HEK293T (cell line): ENCODE data around the gene CCDC51.
A peak's percentile ranks its signal among the peaks of the same experiment; 100 is the strongest.
"Not testable (repeated sequence)": the region's sequence is repeated elsewhere in the genome, so short reads cannot be mapped to it uniquely, and the experiment has no call there.

Source experiments
- CTCF ChIA-PET: fragments of 350-600 bp; formaldehyde crosslinking; extraction: SDS; loops from one replicate; lab custom pipeline; 2021; ENCODE audit warnings: antibody characterized with exemption, inconsistent platforms; lab: Yijun Ruan, JAX
- POLR2A ChIA-PET: fragments of 350-600 bp; formaldehyde crosslinking; extraction: SDS; loops from one replicate; lab custom pipeline; 2020; ENCODE audit warnings: antibody characterized with exemption, inconsistent platforms; lab: Yijun Ruan, JAX
- DNase-seq: peaks from one replicate; pipeline ENCODE4 v3.0.0; 2012; ENCODE audit warnings: mixed read lengths; ENCODE audit errors: extremely low spot score
- ARNT ChIP-seq: fragments of 450-650 bp; IDR thresholded peaks from 2 replicates; pipeline ENCODE4 v1.6.1; 2017; ENCODE audit warnings: mild to moderate bottlenecking
- BHLHE40 ChIP-seq: fragments of 450-650 bp; IDR thresholded peaks from 2 replicates; pipeline ENCODE4 v1.6.1; 2016; ENCODE audit warnings: mild to moderate bottlenecking, moderate library complexity, borderline replicate concordance
- CTBP1 ChIP-seq: fragments of 450-650 bp; IDR thresholded peaks from 2 replicates; pipeline ENCODE4 v1.6.1; 2016; ENCODE audit warnings: borderline replicate concordance
- ELF4 ChIP-seq: fragments of 450-650 bp; IDR thresholded peaks from 2 replicates; pipeline ENCODE4 v1.6.1; 2017; ENCODE audit warnings: antibody characterized with exemption
- FOXA1 ChIP-seq: fragments of 450-650 bp; IDR thresholded peaks from 2 replicates; pipeline ENCODE4 v1.6.1; 2016; ENCODE audit warnings: mild to moderate bottlenecking
- FOXK2 ChIP-seq: fragments of 450-650 bp; IDR thresholded peaks from 2 replicates; pipeline ENCODE4 v1.6.1; 2016; ENCODE audit warnings: mild to moderate bottlenecking
- FOXM1 ChIP-seq: fragments of 450-650 bp; IDR thresholded peaks from 2 replicates; pipeline ENCODE4 v1.6.1; 2017; ENCODE audit warnings: mild to moderate bottlenecking, borderline replicate concordance
- HDGF ChIP-seq: fragments of 450-650 bp; IDR thresholded peaks from 2 replicates; pipeline ENCODE4 v1.6.1; 2017; ENCODE audit warnings: antibody characterized with exemption, borderline replicate concordance
- L3MBTL2 ChIP-seq: fragments of 450-650 bp; conservative IDR thresholded peaks from 2 replicates; pipeline ENCODE4 v1.6.1; 2016; ENCODE audit warnings: mild to moderate bottlenecking
- LEF1 ChIP-seq: fragments of 450-650 bp; IDR thresholded peaks from 2 replicates; pipeline ENCODE4 v1.6.1; 2017; ENCODE audit warnings: mild to moderate bottlenecking, borderline replicate concordance
- NFRKB ChIP-seq: fragments of 450-650 bp; IDR thresholded peaks from 2 replicates; pipeline ENCODE4 v1.6.1; 2016; ENCODE audit warnings: mild to moderate bottlenecking, moderate library complexity
- SP1 ChIP-seq: fragments of 450-650 bp; IDR thresholded peaks from 2 replicates; pipeline ENCODE4 v1.6.1; 2017
- SUZ12 ChIP-seq: fragments of 450-650 bp; IDR thresholded peaks from 2 replicates; pipeline ENCODE4 v1.6.1; 2016; ENCODE audit warnings: mild to moderate bottlenecking
- TARDBP ChIP-seq: fragments of 450-650 bp; IDR thresholded peaks from 2 replicates; pipeline ENCODE4 v1.6.1; 2016
- ZNF384 ChIP-seq: fragments of 450-650 bp; IDR thresholded peaks from 2 replicates; pipeline ENCODE4 v1.6.1; 2016
- TF ChIP-seq, protein P1 (sequence below): fragments of 450-650 bp; IDR thresholded peaks from 2 replicates; pipeline ENCODE4 v1.6.1; 2016

CCDC51 gene, protein sequence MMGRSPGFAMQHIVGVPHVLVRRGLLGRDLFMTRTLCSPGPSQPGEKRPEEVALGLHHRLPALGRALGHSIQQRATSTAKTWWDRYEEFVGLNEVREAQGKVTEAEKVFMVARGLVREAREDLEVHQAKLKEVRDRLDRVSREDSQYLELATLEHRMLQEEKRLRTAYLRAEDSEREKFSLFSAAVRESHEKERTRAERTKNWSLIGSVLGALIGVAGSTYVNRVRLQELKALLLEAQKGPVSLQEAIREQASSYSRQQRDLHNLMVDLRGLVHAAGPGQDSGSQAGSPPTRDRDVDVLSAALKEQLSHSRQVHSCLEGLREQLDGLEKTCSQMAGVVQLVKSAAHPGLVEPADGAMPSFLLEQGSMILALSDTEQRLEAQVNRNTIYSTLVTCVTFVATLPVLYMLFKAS

DNA sequence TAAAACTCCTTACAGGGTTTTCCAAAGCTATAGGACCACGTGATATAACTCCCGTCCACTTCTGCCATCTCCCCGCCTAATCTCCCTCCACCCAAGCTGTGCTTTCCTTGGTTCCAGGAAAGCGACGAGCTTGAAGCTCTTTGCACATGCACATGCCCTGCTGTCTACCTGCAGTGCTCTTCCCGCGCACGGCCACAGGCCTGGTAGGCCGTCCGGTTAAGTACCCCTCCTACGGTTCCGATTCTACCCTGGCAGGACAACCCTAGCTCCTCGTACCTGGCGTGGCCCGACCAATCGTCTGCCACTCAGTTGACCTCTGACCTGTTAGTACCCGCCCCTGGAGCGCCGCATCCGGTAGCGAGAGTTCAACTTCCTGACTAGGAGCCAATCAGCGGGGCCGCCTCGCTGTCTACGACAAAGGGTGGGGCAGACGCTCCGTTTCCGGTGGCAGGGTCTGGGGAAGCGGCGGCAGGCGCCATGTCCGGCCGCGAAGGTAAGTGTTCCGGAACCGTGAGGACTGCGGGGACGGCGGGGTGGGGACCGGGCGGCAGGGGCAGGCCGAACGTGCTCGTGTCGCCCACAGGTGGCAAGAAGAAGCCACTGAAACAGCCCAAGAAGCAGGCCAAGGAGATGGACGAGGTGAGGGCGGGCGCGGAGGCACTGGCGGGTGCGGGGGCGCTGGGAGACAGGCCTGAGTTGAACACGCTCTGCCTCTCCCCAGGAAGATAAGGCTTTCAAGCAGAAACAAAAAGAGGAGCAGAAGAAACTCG is at the start of gene CCDC51, which contains the start of gene TMA7:
Gene CCDC51, minus strand, starts transcription at position 300 of the 770 bp plus-strand sequence. CDS start 4,991 bp downstream, outside the sequence.
Gene TMA7, plus strand, starts transcription at position 438 of the 770 bp plus-strand sequence. Its CDS starts 40 bp downstream, at position 478.
- ChIA-PET POLR2A (interaction anchor here (0.5 to 2.2 kb wide), 35 partner anchors 8 to 615 kb away, joined by 3 to 19 read pairs (median 4); partner anchors contain the start of genes CDC25A, CELSR3, PFKFB4 and PLXNB1), CTCF (interaction anchor here (0.7 to 2.7 kb wide), 6 partner anchors 33 to 187 kb away, joined by 3 to 21 read pairs (median 3); no protein-coding TSS in a partner anchor)
- DNase-seq, result peak; percentile 97
- TF ChIP-seq, protein P1, sequence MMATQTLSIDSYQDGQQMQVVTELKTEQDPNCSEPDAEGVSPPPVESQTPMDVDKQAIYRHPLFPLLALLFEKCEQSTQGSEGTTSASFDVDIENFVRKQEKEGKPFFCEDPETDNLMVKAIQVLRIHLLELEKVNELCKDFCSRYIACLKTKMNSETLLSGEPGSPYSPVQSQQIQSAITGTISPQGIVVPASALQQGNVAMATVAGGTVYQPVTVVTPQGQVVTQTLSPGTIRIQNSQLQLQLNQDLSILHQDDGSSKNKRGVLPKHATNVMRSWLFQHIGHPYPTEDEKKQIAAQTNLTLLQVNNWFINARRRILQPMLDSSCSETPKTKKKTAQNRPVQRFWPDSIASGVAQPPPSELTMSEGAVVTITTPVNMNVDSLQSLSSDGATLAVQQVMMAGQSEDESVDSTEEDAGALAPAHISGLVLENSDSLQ, result peak; percentile 95
- TF ChIP-seq FOXK2 (no peak), SUZ12 (no peak), L3MBTL2 (peak; percentile 98), TARDBP (no peak), BHLHE40 (no peak), LEF1 (no peak), ELF4 (peak; percentile 76)

DNA sequence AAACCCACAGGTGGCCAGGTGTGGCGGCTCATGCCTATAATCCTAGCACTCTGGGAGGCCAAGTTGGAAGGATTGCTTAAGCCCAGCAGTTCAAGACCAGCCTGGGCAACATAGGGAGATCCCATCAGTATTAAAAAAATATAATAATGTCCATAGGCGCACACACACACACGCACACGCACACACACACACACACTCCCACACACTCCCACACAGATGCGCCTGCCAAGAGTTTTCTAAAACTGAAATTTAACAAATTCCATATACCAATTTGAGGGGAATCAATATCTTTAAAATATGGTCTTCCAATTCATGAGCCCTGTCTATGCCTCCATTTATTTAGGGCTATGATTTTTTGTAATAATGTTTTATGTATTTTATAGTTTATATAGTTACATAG is 47.0 kb upstream of the CCDC51 start:
- TF ChIP-seq FOXK2 (no peak), TARDBP (no peak), ARNT (no peak), BHLHE40 (no peak), FOXA1 (no peak), CTBP1 (no peak), LEF1 (no peak), FOXM1 (no peak), HDGF (no peak), NFRKB (no peak), ELF4 (no peak), SP1 (no peak), L3MBTL2 (no peak), SUZ12 (no peak), ZNF384 (no peak)
- TF ChIP-seq, protein P1, result no peak
- POLR2A ChIA-PET, result no interaction called here
- CTCF ChIA-PET, result no interaction called here
- no peak for DNase-seq

DNA sequence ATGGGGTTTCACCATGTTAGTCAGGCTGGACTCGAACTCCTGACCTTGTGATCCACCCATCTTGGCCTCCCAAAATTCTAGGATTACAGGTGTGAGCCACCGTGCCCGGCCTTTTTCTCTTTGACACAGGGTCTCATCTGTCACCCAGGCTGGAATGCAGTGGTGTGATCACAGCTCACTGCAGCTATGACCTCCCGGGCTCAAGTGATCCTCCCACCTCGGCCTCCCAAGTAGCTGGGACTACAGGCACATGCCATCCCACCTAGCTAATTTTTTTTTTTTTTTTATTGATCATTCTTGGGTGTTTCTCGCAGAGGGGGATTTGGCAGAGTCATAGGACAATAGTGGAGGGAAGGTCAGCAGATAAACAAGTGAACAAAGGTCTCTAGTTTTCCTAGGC is 42.9 kb upstream of the CCDC51 start:
- POLR2A ChIA-PET, result interaction anchor here (2.5 kb wide), 1 partner anchor 10 kb away, joined by 12 read pairs; no protein-coding TSS in a partner anchor

DNA sequence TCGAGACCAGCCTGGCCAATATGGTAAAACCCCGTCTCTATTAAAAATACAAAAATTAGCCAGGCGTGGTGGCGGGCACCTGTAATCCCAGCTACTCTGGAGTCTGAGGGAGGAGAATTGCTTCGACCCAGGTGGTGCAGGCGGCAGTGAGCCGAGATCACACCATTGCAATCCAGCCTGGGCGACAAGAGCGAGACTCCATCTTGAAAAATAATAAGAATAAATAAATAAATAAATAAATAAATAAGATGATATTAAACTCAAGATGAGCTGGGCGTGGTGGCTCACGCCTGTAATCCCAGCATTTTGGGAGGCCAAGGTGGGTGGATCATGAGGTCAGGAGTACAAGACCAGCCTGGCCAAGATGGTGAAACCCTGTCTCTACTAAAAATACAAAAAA is 41.0 kb upstream of the CCDC51 start:
- DNase-seq, CTCF ChIA-PET, POLR2A ChIA-PET: not testable (repeated sequence)

More for the DNA sequence above, 42.9 kb upstream of the CCDC51 start:
- DNase-seq, CTCF ChIA-PET: not testable (repeated sequence)

DNA sequence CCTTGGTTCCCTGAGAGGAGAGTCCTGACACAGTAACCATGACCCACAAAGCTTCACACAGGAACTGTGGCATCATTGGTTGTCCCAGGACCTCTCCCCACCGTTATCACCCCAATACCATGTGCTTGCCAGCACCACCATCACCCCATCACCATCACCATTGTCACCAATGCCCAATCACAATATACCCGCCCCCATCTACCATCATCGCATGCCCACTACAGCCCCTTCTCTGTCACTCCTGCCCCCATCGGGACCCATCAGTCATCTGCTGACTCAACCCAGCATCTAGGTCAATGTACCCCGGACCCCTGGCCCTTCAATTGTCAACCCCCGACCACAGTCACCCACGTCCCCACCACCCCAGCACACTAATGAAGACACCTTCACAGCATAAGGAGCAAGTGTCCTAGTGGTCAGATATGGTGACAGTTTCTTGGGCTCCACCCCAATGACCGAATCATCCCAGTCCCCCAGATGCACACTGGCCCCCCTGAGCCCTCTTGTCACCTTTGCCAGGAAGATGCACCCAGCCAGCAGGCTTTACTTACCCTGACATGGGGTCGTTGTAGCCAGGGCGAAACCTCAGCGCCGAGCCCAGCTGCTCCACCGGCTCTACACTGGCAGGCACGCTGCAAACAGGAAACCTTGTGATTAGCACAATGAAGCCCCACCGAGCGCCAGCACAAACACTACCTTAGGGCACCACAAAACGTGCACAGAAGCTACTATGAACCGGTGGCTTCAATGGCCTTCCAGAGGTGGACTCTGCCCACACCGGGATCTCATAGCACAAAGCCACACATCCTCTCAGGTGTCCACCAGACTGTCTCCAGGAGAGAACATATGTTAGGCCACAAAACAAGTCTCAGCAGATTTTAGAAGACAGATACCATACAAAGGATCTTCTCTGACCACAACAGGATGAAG is 39.0 kb upstream of the CCDC51 start:
- peak; percentile 3 for DNase-seq
- POLR2A ChIA-PET, result no interaction called here
- TF ChIP-seq L3MBTL2 (no peak), ARNT (no peak), HDGF (no peak), TARDBP (no peak), SP1 (no peak), FOXM1 (no peak), LEF1 (no peak), CTBP1 (no peak), ELF4 (no peak), ZNF384 (no peak), SUZ12 (no peak), NFRKB (no peak), FOXK2 (no peak), BHLHE40 (no peak), FOXA1 (no peak)
- TF ChIP-seq, protein P1, result no peak
- CTCF ChIA-PET, result no interaction called here
